ENCODE results near the gene FOXN3.

The FOXN3 gene

DNA sequence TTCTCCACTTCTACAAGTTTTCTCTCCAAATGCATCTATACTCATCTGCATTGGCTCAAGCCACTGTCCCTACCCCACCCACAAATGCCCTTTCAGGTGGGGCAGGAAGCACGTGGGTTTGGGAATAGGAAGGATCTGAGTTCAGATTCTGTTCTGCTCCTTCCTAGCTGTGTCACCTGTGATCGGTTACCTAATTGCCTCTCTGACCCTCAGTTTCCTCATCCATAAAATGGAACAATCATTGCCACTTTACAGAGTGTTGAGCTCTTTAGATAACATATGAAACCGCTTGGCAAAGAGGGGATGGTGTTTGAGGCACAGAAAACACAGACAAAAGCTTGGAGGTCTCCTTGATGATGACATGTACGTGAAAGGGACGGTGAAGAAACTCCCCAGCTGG, 34.5 kb downstream of the FOXN3 start:
- FAIRE-seq: no peak

DNA sequence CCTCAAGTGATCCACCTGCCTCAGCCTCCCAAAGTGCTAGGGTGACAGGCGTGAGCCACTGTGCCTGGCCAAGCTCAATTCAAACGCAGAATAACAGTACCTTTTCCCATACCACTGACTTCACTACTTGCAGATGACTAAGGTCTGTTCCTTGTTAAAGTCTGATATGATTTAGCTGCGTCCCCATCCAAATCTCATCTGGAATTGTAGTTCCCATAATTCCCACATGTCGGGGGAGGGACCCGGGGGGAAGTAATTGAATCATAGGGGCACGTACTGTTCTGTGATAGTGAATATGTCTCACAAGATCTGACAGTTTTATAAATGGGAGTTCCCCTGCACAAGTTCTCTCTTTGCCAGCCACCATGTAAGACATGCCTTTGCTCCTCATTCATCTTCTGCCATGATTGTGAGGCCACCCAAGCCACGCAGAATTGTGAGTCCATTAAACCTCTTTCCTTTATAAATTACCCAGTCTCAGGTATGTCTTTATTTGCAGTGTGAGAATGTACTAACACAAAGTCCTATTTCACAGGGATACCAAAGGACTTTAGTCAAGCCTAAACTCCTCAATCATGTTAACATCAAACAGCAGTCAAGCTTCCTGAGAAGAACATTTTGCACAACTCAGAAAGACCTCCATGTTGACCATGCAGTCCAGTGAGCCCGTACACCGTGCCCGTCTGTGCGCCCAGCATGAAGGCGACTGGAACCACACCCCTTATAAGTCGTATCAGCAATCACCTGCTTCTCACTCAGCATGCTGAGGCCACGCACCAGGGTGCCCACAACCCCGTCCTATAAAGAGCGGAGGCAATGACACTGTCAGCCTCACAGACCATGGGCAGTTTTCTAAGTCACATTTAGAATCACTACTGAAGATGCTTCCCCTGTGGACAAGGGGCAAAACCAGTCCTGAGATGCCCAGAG, 36.9 kb downstream of the FOXN3 start:
- FAIRE-seq: no peak

DNA sequence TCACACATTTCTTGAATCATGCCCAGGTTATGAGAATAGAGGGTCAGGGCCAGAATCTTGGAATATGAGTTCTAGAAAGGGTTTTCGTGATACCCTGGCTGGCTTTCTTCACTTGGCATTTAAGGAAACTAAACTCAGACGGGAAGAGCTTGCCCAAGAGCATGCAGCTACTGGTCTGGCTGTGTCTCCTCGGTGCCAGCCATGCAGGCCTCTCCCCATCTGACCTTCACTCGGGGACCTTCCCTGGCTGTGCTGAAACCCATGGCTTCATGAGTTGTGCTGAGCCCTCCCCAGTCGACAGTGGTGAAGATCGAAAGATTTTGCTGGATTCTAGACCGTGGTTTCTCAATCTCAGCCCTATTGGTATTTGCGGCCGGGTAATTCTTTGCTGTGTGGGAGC, 38.0 kb downstream of the FOXN3 start:
- FAIRE-seq: no peak

DNA sequence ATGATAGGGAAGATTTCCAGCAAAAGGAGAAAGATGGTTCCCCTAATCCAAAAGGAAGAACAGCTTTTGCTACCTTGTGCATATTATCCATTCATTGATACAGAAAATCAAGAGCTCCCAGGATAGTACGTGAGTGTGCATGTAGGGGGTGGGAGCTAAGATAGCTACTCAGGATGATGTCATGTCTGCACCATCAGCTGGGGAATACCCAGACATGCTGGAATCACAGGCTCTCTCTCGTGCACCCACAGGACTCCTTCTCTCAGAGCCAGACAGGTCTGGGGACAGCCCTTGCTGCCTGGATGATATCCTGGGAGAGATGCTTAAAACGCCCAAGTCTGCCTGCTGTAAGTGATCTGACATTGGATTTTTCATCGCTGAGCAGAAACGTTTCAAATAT, 38.9 kb downstream of the FOXN3 start:
- FAIRE-seq: no peak

DNA sequence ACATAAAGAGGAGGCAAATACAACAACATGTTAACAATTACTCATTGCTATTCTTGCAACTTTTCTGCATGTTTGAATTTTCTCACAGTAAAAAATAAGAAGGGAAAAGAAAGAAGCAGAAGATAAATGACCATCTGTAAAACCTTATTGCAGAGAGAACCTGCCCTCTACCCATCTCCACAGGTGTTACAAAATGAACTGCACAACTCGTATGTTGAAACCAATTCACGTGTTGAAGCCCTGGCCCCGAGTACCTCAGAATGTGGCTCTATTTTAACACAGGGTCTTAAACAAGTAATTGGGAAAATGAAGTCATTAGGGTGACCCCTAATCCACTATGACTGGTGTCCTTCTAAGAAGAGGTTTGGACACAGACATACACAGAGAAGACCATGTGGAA, 39.5 kb downstream of the FOXN3 start:
- FAIRE-seq: no peak

DNA sequence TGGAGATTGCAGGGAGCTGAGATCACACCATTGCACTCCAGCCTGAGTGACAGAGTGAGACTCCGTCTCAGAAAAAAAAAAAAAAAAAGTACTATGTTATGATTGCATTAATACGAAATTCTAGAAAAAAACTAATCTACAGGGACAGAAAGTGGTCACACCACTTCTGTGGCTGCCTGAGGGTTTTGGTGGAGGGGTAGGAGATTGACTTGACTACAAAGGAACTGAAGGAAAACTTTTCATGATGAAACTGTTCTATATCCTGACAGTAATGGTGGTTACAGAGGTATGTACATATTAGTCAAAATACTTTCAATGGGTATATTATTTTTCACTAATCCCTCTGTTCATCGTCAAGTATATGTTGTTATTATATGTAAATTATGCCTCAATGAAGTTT, 42.1 kb downstream of the FOXN3 start:
- no peak for FAIRE-seq

DNA sequence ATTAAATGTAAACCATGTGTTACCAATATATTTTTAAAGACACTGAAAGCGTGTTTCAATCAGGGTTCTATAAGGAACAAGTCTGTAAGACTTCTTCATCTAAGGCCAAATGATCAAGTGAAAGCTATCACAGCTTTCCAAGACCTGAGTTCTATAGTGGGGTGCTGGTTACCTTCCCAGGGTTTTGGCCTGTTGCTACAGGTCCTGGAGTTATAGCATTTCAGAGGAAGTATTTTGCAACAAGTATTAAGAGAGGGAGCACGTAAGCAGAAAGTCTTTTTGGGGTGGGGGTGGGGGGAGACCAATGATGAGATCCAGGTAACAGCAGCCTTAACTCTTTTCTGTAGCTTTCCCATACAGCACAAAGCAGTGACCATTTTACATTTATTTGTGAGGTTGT, 43.8 kb downstream of the FOXN3 start:
- no peak for FAIRE-seq

DNA sequence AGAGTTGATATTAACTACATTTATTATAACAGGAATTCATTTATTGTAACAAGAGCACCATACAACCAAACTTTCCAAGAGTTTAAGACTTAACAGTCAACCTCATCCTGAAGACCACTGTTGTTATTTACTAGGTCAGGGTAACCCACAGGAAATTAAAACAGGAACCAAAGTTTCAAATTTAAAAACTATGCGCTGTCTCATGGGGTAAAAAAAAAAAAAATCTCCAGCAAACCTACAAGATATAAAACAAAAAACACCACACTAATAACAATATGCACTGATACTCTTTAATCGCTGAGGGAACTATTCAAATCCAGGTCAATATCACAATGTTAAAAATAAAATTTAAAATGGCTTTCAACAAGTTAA, 44.5 kb downstream of the FOXN3 start:
- peak; percentile 21 for FAIRE-seq

DNA sequence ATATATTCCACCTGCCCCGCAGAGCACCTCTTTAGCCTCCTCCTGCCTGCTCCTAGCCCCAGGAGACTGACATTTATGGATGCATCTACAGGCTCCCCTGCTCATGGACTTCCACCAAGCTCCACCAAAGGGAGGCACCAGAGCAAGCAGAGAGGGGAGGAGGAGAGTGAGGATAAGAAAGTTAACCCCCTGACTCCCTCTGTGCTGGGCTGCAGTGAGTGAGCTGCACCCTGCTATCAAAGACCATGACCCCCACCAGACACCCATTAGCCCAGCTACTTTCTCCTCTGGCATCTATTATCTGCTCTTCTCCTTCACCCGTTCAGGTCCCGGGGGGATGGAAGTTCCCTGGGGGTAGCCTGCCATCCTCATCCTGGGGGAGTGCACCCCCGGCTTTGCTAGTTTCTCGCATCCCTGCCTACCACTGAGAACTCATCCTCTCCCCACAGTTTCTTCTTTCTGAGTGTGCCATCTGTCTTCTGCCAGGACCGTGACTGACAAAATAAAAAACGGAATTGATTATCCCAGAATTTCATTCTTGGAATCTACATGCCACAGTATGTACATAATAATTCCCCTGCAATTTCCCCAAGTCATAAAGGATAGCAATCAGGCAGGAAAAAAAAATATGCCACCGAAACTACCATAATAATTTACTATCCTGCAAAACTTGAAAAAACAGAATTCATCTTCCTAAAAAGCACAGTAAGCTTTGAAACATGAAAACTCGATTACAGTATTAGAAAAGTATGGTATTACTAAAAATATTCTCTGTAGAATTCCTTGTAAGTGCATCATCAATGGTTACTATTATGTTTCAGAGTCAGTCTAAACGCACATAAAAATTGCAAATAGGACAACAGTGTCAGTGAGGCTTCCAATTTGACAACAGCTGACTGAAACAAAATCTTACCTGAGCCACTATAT, 45.2 kb downstream of the FOXN3 start:
- no peak for FAIRE-seq

DNA sequence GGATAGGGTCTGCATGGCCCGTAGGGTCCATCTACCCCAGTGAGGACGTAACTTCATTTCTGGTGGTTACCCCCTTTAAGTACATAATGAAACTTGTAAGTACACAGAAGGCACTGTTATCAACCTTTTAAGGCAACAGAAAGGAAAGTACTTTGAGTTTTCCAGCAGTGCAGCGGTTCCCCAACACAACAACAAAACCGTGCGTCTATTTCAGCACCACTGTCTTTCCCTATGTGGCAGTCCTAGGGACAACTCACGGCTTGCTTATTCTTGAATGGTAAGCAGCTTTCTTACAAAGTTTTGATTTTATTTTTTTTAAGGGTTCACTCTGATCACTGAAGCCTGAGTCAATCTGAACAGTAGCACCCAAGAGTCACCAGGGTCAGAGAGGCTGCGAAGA, 46.3 kb downstream of the FOXN3 start:
- no peak for FAIRE-seq

DNA sequence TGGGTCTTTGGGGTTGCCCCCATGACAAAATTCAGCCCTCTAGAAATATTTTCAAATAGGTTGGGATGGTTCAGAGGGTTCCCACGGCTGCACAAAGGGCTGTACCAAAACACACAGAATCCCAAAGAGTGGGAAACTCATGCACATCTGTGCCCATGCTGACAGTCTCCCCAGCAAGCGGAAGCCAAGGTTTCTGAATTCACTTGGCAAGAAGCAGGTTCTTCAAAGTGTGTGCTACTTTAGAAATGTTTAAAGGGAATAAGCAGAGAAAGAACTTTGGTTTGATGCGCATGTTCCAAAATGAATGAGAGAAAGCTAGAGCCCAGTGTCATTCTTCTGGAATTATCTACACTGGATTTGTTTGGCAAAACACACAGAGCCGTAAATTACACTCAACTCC, 46.7 kb downstream of the FOXN3 start:
- no peak for FAIRE-seq

DNA sequence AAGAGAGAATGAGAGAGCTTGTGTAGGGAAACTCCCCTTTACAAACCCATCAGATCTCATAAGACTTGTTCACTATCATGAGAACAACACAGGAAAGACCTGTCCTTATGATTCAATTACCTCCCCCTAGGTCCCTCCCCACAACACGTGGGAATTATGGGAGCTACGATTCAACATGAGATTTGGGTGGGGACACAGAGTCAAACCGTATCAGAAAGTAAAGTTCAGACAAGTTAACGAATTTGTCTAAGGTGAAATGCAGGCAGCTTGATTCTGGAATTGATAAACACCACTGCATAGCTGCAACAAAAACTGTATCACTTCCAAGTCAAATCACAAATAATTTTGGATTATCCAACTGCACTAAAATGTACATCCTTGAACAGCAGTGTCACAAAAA, 47.4 kb downstream of the FOXN3 start:
- no peak for FAIRE-seq

DNA sequence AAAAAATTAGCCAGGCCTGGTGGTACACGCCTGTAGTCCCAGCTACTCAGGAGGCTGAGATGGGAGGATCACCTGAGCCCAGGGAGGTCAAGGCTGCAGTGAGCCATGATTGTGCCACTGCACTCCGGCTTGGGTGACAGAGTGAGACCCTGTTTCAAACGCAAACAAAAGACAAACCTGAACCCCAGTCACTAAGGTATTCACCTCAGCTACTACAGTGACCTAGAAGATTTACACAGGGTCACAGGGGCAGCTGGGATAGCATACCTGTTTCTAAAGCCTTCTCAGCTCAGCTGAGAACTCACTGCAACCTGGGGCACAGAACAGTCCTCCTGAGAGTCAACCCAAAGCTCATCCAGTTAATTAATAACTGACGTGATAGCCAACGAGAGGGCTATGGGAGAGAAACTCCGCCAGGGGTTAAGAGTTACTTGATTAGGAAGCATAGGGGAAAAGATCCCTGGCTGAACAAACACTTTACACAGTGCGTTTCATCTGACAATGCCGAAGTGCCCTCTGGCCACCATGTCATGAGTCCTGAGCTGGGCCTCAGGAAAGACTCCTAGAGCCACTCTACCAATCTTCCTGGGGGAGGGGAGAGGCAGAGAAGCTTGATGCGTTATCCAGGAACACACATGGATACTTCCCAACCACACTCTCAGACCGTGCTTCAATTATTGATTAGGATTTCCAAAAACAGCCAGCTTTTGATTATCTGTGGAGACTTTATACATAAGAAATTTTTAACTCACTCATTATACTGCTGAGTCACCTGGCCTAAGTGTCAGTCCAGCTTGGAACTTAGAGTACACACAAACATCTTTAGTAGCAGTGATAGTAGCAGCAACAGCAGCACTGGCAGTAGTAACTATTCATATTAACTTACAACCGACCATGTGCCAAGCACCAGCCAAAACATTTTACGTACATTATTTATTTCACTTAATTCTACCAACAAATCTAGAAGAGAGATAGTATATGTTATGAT, 48.2 kb downstream of the FOXN3 start:
- FAIRE-seq: no peak

DNA sequence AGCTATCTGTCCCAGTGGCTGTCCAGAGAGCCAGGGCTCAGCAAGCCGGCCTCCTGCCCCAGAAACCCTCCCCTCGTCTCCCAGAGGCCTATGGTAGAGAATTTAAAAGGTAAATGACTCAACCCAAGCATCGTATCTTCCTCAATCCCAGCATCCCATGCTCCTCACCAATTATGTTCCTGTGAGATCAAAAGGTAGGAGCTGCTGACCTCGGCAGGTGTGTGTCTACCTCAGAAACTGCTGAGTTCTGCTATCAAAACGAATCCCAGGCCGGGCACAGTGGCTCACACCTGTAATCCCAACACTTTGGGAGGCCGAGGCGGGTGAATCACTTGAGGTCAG, 49.3 kb downstream of the FOXN3 start:
- no peak for FAIRE-seq

DNA sequence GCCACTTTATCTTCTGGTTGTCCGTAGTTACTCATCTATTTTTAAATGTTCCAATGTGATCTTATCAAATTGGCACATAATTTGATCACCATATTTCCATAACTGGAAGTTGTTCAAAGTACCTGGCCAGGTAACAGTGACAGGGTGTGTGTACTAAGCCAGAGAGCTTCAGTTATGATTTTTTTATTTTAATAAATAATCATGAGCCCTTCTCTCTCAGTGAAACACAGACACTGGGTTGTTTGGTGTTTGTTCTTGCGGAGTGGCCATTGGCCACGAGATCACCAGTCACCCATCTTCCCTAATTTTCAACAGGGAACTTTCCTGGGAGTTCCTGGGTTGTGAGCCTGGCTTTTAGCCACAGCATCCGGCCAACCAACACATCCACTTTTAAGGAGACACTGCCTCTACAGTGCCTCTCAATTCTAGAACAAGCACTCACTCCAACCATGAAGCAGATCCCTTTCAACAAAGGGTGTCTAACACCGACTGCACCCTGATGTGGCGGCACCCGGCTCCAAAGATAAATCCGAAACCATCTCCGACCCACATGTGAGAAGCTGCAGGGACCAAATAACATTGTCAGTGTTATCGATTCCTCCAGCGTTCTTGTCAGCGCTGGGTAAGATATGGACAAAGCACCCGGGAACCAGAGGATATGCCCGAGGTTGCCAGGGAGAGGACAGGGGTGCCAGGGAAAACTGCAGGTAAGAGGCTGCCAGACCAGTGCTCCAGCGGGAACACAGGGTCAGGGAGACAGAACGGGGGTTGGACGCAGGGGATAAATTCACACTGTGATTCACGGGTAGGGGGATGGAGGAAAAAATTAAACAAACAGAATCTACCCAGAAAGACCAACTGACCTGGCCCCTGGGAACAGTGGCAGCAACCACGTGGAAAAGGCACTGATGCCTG, 49.9 kb downstream of the FOXN3 start:
- no peak for FAIRE-seq

DNA sequence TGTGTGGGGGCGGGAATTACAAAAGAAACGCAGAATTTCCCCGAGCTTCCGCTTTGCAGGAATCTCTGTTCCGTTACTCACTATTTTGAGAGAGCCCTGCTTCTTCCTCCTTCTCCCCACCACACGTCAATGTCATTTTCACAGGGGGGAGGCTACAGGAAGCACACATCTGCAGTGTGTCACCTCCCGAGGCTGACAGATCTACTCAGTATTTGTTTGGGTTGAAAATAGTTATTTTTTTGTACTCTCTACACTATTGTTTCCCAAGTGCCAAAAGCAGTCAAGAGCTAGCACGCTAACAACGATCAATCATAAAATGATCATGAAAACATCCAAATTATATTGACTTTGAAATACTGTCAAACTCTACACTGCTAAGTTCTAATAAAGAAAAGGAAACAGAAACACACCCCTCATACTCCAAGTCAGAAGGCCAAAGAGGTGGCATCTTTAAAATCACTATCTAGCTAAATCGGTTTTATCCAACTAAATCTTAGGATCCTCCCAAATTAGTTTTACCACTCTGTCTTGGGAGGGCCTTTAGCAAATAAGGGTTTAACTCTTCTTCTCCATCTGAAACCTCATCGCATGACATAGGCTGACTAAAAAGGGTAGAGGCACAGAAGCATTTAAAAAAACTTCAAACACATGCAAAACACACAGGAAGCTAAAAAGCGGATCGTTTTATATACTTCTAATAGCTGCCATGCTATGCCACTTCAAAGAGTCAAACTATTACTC, 51.8 kb downstream of the FOXN3 start:
- FAIRE-seq: no peak

DNA sequence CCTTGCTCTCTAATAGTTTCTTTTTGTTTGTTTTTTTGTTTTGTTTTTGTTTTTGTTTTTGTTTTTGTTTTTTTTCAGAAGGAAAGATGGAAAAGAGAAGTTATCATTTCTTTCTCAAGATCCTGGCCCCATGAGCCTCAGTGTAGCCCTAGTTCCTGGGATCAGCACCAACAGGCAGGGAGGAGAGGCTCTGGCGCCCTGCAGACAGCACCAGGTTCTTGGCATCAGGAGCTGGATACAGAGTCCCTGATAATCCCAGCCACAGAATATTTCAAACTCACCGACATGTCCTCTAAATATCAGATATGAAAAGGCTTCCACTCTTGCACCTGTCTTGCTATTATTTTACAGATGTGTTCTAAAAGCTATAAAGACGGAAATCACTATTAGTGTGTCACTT, 52.7 kb downstream of the FOXN3 start:
- FAIRE-seq: no peak

DNA sequence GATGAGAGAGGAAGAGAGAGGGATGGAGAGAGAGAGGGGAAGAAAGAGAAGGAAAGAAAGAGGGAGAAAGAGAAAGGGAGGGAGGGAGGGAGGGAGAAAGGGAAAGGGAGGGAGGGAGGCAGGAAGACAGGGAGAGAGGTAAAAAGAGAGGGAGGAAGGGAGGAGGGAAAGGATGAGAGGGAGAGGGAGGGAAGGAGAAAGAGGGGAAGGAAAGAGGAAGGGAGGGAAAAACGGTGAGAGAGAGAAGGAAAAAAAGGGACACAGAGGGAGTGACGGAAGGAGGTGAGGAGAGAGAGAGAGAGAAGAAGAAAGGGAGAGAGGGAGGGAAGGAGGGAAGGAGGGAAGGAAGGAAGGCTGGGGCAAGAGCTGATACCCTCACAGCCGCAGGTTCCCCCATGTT, 56.8 kb downstream of the FOXN3 start:
- FAIRE-seq: no peak

DNA sequence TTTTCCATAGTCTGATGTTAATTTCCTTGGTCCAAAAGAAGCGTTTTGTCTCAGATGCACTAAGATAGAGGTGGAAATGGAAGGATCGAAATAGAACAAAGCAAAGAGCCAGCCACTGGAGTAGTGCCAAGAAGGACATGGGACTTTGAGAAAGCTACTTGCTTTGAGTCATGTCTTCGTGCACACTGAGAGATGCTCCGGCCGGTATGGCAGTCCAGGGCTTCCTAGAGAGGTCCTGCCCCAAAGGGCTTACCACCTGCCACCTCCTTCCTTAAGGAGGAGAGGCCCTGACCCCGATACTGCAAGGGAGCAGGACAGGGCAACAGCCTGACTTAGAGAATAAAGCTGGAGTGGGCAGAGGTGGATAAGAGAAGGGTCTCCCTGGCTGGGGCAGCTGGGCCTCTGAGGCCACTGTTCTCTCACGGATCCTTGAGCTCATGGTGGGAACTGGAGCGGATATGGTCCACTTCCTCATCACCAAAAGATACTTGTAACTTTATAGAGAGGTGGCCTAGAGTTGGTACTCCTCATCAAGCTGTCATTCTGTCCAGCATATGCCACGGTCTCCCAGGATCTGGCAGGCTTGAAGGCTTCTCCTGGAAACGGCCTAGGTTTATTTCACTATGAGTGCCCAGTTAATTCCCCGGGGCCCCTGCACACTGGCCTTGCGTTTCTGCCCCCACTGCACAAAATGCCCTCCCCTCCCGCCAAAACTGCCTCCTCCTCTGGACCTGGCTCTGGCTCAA, 57.4 kb downstream of the FOXN3 start:
- FAIRE-seq: no peak

DNA sequence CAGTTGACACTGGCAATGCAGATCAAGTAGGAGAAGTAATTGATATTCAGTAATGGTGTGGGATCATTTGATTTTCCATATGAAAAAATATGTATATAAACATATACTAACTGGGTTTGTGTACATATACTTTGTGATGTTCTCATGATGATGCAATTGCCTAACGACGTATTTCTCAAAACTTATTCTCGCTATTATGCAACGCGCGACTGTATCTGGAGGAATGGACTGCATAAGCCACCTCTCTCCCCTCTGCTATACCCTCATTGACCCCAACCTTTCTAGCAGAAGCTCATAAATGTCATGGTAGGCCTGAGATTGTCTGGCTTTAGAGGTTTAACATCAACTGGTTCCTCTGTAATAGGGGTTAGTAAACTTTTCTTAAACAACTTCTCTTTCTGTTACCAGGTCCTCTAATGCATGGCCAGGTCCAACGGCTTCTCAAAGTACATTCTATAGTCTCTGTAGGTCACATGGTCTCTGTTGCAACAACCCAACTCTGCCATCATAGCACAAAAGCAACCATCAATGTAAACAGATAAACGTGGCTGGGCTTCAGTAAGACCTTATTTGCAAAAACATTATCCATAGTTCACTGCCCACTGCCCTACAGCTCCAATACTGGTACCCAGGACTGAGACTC, 59.3 kb downstream of the FOXN3 start:
- FAIRE-seq: no peak

Measured in endometrium (tissue), 2 donors.